Stimulated activated naive CD4-positive, alpha-beta T cell (primary cell): Measurements from ENCODE around the gene E2F4.
A peak's percentile ranks its signal among the peaks of the same experiment; 100 is the strongest.

ENCODE experiments used
- DNase-seq, 6 experiments: peaks; one replicate each; lab custom pipeline; 2025; lab: John Stamatoyannopoulos, UW

The E2F4 gene

GRCh38 chr16:67235816-67236562, 44.0 kb downstream of the E2F4 start:
- peak in 4 of 6 experiments; percentile 7 to 62 (median 34) for DNase-seq

- peak; percentile 26 to 75 (median 57) for DNase-seq
Observed at GRCh38 chr16:67236563-67237395, 44.8 kb downstream of the E2F4 start.

- DNase-seq, result no peak
Observed at GRCh38 chr16:67237396-67238277, 45.7 kb downstream of the E2F4 start.

GRCh38 chr16:67238278-67238575, 46.3 kb downstream of the E2F4 start:
- no peak for DNase-seq

- no peak for DNase-seq
Observed at GRCh38 chr16:67238806-67239470, 47.0 kb downstream of the E2F4 start.

GRCh38 chr16:67240506-67240905, 48.6 kb downstream of the E2F4 start:
- no peak for DNase-seq

- no peak for DNase-seq
Observed at GRCh38 chr16:67241008-67241900, 49.3 kb downstream of the E2F4 start.

- DNase-seq, result no peak
Observed at GRCh38 chr16:67242138-67242730, 50.3 kb downstream of the E2F4 start.

- no peak for DNase-seq
Observed at GRCh38 chr16:67243481-67243880, 51.5 kb downstream of the E2F4 start.

- DNase-seq, result peak; percentile 12 to 71 (median 34)
Observed at GRCh38 chr16:67244387-67245185, 52.6 kb downstream of the E2F4 start.

- DNase-seq, result no peak
Observed at GRCh38 chr16:67245186-67245585, 53.2 kb downstream of the E2F4 start.

- DNase-seq, result no peak
Observed at GRCh38 chr16:67245674-67246080, 53.7 kb downstream of the E2F4 start.

- DNase-seq, result peak in 5 of 6 experiments; percentile 20 to 48 (median 42)
Observed at GRCh38 chr16:67246081-67246755, 54.3 kb downstream of the E2F4 start.

GRCh38 chr16:67246756-67247191, 54.8 kb downstream of the E2F4 start:
- peak in 5 of 6 experiments; percentile 9 to 68 (median 57) for DNase-seq

GRCh38 chr16:67247192-67248072, 55.5 kb downstream of the E2F4 start, which contains the start of gene FHOD1:
FHOD1 (minus strand) TSS chr16:67247481; CDS start chr16:67247410, 71 bp downstream.
- DNase-seq, result peak; percentile 87 to 94 (median 90)

GRCh38 chr16:67248073-67248400, 56.1 kb downstream of the E2F4 start:
- no peak for DNase-seq
